CD4-positive, alpha-beta T cell treated with Interleukin-4 for 4 hours (primary cell): ENCODE data around the gene FUS.
"Not testable (repeated sequence)": the region's sequence is repeated elsewhere in the genome, so short reads cannot be mapped to it uniquely, and the experiment has no call there.

Experiments
- DNase-seq: peaks from one replicate; pipeline ENCODE4 v3.0.0-alpha.2; 2020

Gene FUS

GRCh38 chr16:31144418-31144817, 35.5 kb upstream of the FUS start:
- not testable (repeated sequence) for DNase-seq

GRCh38 chr16:31145398-31145990, 34.4 kb upstream of the FUS start:
- no peak for DNase-seq

- DNase-seq, result no peak
Observed at GRCh38 chr16:31147574-31147973, 32.4 kb upstream of the FUS start.

- DNase-seq, result no peak
Observed at GRCh38 chr16:31148281-31148728, 31.6 kb upstream of the FUS start.

GRCh38 chr16:31148896-31149295, 31.0 kb upstream of the FUS start:
- no peak for DNase-seq

- no peak for DNase-seq
Observed at GRCh38 chr16:31149332-31149731, 30.6 kb upstream of the FUS start.

GRCh38 chr16:31149894-31150890, 29.7 kb upstream of the FUS start, which contains the start of gene PRSS36:
TSS of gene PRSS36 (minus strand) at chr16:31150066. CDS start at chr16:31150035, 31 bp downstream.
- no peak for DNase-seq

- DNase-seq, result not testable (repeated sequence)
Observed at GRCh38 chr16:31150976-31151375, 29.0 kb upstream of the FUS start.

- no peak for DNase-seq
Observed at GRCh38 chr16:31157136-31157535, 22.8 kb upstream of the FUS start.

- no peak for DNase-seq
Observed at GRCh38 chr16:31167315-31167714, 12.6 kb upstream of the FUS start.

GRCh38 chr16:31168848-31169247, 11.1 kb upstream of the FUS start:
- DNase-seq, result no peak

- DNase-seq, result not testable (repeated sequence)
Observed at GRCh38 chr16:31170048-31170447, 9.9 kb upstream of the FUS start.

- peak; percentile 52 for DNase-seq
Observed at GRCh38 chr16:31177136-31177535, 2.8 kb upstream of the FUS start.

- no peak for DNase-seq
Observed at GRCh38 chr16:31179219-31179746, 656 bp upstream of the FUS start.

GRCh38 chr16:31181102-31181830, 1.3 kb downstream of the FUS start:
- DNase-seq, result no peak

- DNase-seq, result no peak
Observed at GRCh38 chr16:31182391-31182790, 2.5 kb downstream of the FUS start.

- DNase-seq, result no peak
Observed at GRCh38 chr16:31183432-31184428, 3.8 kb downstream of the FUS start.

GRCh38 chr16:31184888-31185287, 4.9 kb downstream of the FUS start:
- DNase-seq, result no peak

- DNase-seq, result no peak
Observed at GRCh38 chr16:31185339-31185738, 5.4 kb downstream of the FUS start.

- no peak for DNase-seq
Observed at GRCh38 chr16:31186176-31186575, 6.2 kb downstream of the FUS start.

GRCh38 chr16:31186930-31187807, 7.2 kb downstream of the FUS start:
- no peak for DNase-seq
